Measurements from ENCODE around the gene C1orf74.
"Not testable (repeated sequence)": the region's sequence is repeated elsewhere in the genome, so short reads cannot be mapped to it uniquely, and the experiment has no call there.

C1orf74 gene

DNA sequence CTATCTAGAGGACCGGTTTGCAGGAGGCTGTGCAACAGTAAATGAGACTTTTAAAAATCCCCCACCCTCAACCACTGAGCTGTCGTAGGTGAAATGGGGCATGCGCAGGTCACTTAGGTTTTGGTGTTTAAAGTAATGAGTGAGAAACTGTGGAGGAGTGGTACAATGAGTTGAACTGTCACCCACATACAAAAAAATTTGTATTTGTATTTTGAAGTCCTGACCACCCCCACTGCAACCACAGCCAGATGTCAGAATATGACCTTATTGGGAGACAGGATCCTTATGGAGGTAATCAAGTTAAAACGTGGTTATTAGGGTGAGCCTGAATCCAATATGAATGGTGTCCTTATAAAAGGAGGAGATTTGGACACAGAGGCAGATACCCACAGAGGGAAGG, 23.1 kb upstream of the C1orf74 start:
- no peak overlapping the region for H3K4me3 ChIP-seq (ENCODE audit: low read depth, low read length)
- no peak for DNase-seq (ENCODE audit: low read depth)

DNA sequence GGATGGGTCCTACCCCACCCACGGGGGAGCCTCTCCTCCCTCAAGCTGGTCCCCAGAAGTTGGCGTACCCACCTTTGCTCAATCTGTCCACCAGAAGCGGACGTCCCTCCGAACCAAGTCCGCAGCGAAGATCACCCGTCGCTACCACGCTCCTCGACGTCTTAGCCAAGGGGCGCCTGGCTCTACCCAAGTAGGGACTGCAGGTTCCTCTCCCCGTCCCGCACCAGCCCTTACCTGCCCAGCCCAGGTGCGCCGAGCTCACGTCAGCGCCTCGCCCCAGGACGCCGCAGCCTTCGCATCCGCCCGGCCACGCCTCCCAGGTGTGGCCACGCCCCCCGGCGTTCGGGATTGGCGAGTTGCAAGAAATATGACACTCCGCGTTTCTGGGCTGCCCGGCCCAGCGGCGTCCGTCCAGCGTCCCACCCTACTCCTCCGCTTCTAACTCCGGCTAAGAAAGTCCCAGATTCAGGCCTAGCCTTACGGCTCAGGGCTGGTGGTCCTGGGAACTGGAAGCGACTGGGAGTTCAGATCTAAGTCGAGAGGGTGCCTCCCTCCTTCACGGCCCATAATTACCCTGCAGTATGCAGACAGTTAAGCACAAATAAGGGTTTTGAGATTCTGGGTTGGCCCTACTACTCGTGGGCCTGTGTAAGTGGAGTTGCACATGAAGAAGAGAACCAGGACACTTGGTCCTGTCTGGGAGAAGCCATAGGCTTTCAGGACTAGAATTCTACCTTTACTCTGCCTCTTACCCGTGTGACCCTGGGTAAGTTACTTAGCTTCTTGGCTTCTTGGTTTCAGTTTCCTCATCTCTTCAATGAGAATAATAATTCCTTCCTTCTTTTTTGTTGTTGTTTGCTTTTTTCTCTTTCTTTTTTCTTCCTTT, 21.8 kb upstream of the C1orf74 start, which contains the start of gene IRF6:
Gene IRF6, minus strand, starts transcription at position 268 of the 886 bp plus-strand sequence. CDS start 4,729 bp downstream, outside the sequence.
- peak within 1 kb of the TSS; percentile 32 for H3K4me3 ChIP-seq (ENCODE audit: low read depth, low read length)
- no peak for DNase-seq (ENCODE audit: low read depth)

DNA sequence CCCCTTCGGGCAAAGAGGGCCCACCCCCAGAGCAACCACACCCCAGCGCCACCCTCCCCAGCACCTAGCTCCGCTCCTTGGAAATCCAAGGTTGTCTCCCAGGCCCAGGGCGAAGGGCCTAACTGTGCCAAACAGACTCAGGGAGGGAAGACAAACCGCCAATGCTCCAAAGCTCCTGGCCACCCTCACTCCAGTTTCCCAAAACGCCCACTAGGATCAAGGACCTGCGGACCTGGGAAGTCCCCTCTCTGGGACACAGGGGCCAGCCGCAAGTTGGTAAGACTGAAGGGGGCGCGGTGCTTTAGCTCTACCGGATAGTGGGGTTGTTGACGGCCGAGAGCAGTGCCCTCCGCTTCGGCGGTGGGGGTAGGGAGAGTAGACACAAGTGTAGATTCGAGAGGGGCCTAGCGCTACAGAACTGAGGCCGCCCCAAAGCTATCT, 21.0 kb upstream of the C1orf74 start:
- DNase-seq (ENCODE audit: low read depth): no peak

GRCh38 chr1:209803568-209803967, 19.2 kb upstream of the C1orf74 start:
- no peak for DNase-seq (ENCODE audit: low read depth)
- no peak overlapping the region for H3K4me3 ChIP-seq (ENCODE audit: low read depth, low read length)

More for the DNA sequence above, 21.0 kb upstream of the C1orf74 start:
- H3K4me3 ChIP-seq (ENCODE audit: low read depth, low read length): no peak overlapping the region

GRCh38 chr1:209802780-209803152, 18.4 kb upstream of the C1orf74 start:
- no peak for DNase-seq (ENCODE audit: low read depth)
- H3K4me3 ChIP-seq (ENCODE audit: low read depth, low read length): no peak overlapping the region

GRCh38 chr1:209802117-209802779, 17.9 kb upstream of the C1orf74 start:
- no peak for DNase-seq (ENCODE audit: low read depth)
- no peak overlapping the region for H3K4me3 ChIP-seq (ENCODE audit: low read depth, low read length)

- no peak overlapping the region for H3K4me3 ChIP-seq (ENCODE audit: low read depth, low read length)
- no peak for DNase-seq (ENCODE audit: low read depth)
These were observed 16.9 kb upstream of the C1orf74 start for GRCh38 chr1:209800984-209801834.

- no peak overlapping the region for H3K4me3 ChIP-seq (ENCODE audit: low read depth, low read length)
- no peak for DNase-seq (ENCODE audit: low read depth)
These were observed 13.8 kb upstream of the C1orf74 start for GRCh38 chr1:209797978-209798639.

GRCh38 chr1:209793711-209794110, 9.4 kb upstream of the C1orf74 start:
- not testable (repeated sequence) for H3K4me3 ChIP-seq (ENCODE audit: low read depth, low read length); DNase-seq (ENCODE audit: low read depth)

DNA sequence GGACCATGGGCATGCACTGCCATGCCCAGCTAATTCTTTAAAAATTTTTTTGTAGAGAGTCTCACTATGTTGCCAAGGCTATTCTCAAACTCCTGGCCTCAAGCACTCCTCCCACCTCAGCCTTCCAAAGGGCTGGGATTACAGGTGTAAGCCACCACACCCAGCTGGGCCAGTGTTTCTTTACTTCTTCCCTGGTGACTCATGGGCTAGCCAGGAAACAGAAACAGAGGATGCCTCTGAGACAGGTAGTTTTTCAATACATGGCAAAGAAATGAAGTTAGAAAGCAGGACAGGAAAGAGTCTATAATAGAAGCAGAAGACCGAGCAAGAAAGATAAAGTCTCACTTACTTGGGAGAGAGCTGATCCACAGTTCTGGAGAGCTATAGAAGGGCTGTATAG, 7.6 kb upstream of the C1orf74 start:
- H3K4me3 ChIP-seq (ENCODE audit: low read depth, low read length): no peak overlapping the region
- no peak for DNase-seq (ENCODE audit: low read depth)

DNA sequence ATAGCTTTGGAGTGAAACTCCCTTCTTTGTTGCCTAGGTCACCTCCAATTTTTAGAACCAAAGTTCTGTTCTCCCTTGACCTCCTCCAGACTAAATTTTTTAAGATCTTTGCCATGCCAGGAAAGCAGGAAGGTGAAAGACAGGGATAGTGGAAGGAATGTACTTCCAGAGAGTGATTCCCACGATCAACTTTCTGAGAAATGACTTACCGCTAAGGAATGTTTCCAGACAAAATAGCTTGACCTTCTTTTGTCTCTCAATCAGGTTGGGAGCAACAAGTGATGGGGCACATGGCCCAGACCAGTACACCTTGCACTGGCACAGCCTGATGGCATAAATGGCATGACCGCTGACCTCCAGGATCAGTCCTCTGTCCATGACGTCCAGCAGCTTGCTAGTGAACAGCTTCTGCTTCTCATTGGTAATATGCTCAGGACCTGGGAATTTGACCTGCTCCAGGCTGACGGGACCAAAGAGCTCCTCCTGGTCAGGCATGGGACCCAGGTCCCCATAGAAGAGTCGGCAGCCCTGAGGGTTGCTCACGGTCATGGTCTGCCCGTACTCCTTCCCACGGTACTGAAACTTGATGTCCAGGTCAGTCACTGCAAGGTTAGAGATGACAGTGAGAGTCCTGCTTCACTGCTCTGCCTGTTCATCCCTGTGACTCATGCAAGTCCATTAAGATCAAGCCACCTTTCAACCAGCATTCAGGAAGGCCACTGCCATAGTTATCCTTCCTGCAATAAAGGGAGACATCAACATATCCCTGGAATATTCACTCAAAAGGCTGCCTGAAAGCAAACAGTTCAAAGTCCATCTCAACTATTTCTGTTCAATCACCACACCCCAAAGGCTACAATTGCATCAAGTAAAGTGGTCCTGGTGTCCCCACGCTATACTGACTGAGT, 6.2 kb upstream of the C1orf74 start:
- no peak for DNase-seq (ENCODE audit: low read depth)
- no peak overlapping the region for H3K4me3 ChIP-seq (ENCODE audit: low read depth, low read length)

DNA sequence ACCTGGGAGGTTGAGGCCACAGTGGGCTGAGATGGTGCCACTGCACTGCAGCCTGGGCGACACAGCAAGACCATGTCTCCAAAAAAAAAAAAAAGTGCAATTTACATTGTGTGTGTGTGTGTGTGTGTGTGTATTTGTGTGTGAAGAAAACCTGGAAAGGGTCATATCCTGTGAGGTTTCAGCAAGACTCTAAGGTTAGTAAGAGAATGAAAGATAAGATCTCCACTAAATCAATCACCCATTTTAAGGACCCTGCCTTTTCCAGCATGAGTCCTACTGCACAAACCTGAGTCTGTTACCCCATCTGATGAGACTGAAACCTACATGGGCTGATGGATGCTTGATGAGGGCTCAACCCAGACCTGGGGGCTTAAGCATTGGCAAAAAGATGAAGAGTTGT, 4.9 kb upstream of the C1orf74 start:
- H3K4me3 ChIP-seq (ENCODE audit: low read depth, low read length): no peak overlapping the region
- no peak for DNase-seq (ENCODE audit: low read depth)

DNA sequence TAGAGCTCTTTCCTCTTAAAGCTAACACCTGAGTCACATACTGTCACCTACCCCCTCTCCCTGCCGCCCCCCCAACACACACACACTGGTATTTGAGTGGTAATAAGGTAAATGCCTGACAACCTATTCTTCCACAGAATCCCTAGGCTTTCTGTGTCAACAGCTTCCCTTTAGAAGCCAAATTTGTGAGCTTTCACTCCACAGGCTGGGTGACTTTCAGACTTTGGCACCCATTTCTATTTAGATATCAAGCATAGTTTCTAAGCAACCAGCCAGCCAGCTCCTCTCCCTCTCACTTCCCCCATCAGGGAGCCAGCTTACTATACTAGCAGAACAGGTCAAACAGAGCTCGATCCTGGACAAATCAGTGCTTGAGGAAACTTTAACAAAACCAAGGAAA, 3.2 kb upstream of the C1orf74 start:
- no peak for DNase-seq (ENCODE audit: low read depth)
- no peak overlapping the region for H3K4me3 ChIP-seq (ENCODE audit: low read depth, low read length)

- no peak overlapping the region for H3K4me3 ChIP-seq (ENCODE audit: low read depth, low read length)
- no peak for DNase-seq (ENCODE audit: low read depth)
These were observed 1.8 kb upstream of the C1orf74 start for GRCh38 chr1:209786146-209786545.

GRCh38 chr1:209785592-209785991, 1.2 kb upstream of the C1orf74 start:
- no peak for DNase-seq (ENCODE audit: low read depth)

DNA sequence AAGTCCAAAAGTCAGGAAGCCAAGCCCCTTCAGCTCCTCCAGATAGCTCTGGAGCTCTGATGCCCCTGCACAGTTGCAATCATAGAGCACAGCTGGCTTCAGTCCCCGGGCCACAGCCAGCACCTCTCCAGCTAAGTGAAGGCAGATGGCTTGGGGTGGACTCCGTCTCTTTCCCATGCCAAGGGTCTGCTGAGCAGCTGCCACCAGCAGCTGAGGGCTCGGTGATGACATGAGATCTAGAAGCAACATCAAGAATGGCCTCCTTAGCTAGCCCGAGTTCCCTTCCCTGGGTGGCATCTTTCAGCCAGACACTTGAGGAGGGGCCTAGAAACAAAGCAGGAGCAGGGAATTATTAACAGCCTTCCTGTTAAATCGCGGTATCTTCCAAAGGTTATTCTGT, 973 bp downstream of the C1orf74 start:
- H3K4me3 ChIP-seq (ENCODE audit: low read depth, low read length): peak overlapping the region; percentile 75
- no peak for DNase-seq (ENCODE audit: low read depth)

More at GRCh38 chr1:209785592-209785991, 1.2 kb upstream of the C1orf74 start:
- H3K4me3 ChIP-seq (ENCODE audit: low read depth, low read length): no peak overlapping the region

DNA sequence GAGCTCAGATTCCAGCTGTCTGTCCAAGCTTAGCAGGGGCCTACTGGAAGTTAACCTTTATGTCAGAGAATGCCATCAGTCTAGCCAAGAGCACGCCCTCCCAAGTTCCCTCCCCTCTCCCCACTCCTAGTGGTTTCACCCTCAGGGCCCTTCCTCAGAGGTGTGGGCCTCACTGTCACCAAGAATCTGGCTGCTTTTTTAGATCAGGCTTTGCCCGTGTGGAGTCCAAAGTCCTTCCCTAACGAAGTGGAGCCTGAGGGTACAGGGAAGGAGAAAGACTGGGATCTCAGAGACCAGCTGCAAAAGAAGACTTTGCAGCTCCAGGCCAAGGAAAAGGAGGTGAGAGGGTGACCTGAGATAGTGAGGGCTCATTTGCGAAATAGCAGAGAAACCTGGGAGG, 4.1 kb downstream of the C1orf74 start:
- no peak for DNase-seq (ENCODE audit: low read depth)
- no peak overlapping the region for H3K4me3 ChIP-seq (ENCODE audit: low read depth, low read length)

GRCh38 chr1:209778102-209778501, 6.3 kb downstream of the C1orf74 start:
- H3K4me3 ChIP-seq (ENCODE audit: low read depth, low read length): no peak overlapping the region
- DNase-seq (ENCODE audit: low read depth): no peak
